Measurements from ENCODE around the gene BMP7.

- TF ChIP-seq CTCF (IDR thresholded peaks at IDR 0.05) = no peak
- TF ChIP-seq POLR2A (IDR thresholded peaks at IDR 0.05) = no peak
These were observed 113.1 kb downstream of the BMP7 start for GRCh38 chr20:57153238-57153905.

All from adrenal gland (tissue), 5 donors.